Sigmoid colon (tissue), 4 donors: Measurements from ENCODE around the gene STK39.

Experiments used
- EP300 ChIP-seq, 4 donors: sonication (generic); formaldehyde crosslinking; IDR thresholded peaks; one replicate each; pipeline ENCODE4 v1.6.1; 2017; ENCODE audit warnings: antibody characterized with exemption in 4 of 4
- POLR2A ChIP-seq, 2 donors: fragments of 450-650 bp; IDR thresholded peaks; one replicate each; pipeline ENCODE4 v1.6.1; 2016; ENCODE audit warnings: antibody characterized with exemption in 2 of 2, mild to moderate bottlenecking in 2 of 2, moderate library complexity in 2 of 2
- POLR2AphosphoS5 ChIP-seq, 4 donors: sonication (generic); formaldehyde crosslinking; IDR thresholded peaks; one replicate each; pipeline ENCODE4 v1.6.1; 2017; ENCODE audit warnings: antibody characterized with exemption in 4 of 4
- TF ChIP-seq, protein P1 (sequence below), 4 experiments: fragments of 450-650 bp in 3 of 4; fragments of 200-600 bp in 1 of 4; IDR thresholded peaks; one replicate each; pipeline ENCODE4 v1.5.1; 2016 to 2019; ENCODE audit warnings: antibody characterized with exemption in 4 of 4, mild to moderate bottlenecking in 3 of 4, moderate library complexity in 2 of 4

DNA sequence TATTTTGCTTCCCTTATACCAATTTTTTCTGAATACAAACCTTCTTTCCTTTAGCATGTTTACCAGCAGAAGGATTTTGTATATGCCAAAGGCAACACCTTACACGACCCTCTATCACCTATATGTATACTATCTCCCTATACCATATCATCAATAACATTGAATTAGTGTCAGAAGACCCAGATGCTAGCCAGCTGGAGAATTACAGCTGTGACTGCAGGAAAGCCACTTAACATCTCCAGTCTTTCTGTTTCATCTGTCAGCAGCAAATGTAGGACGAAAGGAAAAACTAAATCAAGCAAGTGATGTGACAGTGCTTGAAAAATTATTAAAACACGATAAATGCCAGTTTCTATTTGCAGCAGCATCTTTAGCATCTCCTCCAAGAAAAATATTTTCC, 193.7 kb downstream of the STK39 start:
- TF ChIP-seq, protein P1, sequence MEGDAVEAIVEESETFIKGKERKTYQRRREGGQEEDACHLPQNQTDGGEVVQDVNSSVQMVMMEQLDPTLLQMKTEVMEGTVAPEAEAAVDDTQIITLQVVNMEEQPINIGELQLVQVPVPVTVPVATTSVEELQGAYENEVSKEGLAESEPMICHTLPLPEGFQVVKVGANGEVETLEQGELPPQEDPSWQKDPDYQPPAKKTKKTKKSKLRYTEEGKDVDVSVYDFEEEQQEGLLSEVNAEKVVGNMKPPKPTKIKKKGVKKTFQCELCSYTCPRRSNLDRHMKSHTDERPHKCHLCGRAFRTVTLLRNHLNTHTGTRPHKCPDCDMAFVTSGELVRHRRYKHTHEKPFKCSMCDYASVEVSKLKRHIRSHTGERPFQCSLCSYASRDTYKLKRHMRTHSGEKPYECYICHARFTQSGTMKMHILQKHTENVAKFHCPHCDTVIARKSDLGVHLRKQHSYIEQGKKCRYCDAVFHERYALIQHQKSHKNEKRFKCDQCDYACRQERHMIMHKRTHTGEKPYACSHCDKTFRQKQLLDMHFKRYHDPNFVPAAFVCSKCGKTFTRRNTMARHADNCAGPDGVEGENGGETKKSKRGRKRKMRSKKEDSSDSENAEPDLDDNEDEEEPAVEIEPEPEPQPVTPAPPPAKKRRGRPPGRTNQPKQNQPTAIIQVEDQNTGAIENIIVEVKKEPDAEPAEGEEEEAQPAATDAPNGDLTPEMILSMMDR (IDR thresholded peaks at IDR 0.05), result no peak
- TF ChIP-seq POLR2A (IDR thresholded peaks at IDR 0.05), result no peak
- TF ChIP-seq EP300 (IDR thresholded peaks at IDR 0.05), result no peak
- no peak for TF ChIP-seq POLR2AphosphoS5 (IDR thresholded peaks at IDR 0.05)
